Measurements from ENCODE around the gene ITFG2. TPM values are rescaled to one million over a fixed set of nuclear protein-coding genes. Genes with fewer than 3 reads are reported as not detected.

ITFG2 gene
- total RNA-seq, 1 experiment from 2014 or later: 9.5 TPM

GRCh38 chr12:2832550-2833127 is 20.2 kb downstream of the ITFG2 start:
- DNase-seq (ENCODE audit: low spot score): no peak

GRCh38 chr12:2833327-2833726 is 20.9 kb downstream of the ITFG2 start:
- no peak for DNase-seq (ENCODE audit: low spot score)

GRCh38 chr12:2833810-2834209 is 21.3 kb downstream of the ITFG2 start:
- DNase-seq (ENCODE audit: low spot score): no peak

GRCh38 chr12:2834581-2835491 is 22.4 kb downstream of the ITFG2 start, which contains the start of gene NRIP2:
Gene NRIP2, minus strand, starts transcription at chr12:2835035. Its CDS starts 52 bp downstream, at chr12:2834983.
- DNase-seq (ENCODE audit: low spot score): no peak

- DNase-seq (ENCODE audit: low spot score): no peak
Measured at GRCh38 chr12:2835691-2836403, 23.4 kb downstream of the ITFG2 start.

- DNase-seq (ENCODE audit: low spot score): no peak
Measured at GRCh38 chr12:2836574-2836973, 24.1 kb downstream of the ITFG2 start.

GRCh38 chr12:2841056-2841650 is 28.7 kb downstream of the ITFG2 start:
- no peak for DNase-seq (ENCODE audit: low spot score)

GRCh38 chr12:2842948-2843347 is 30.5 kb downstream of the ITFG2 start:
- no peak for DNase-seq (ENCODE audit: low spot score)

GRCh38 chr12:2844786-2845185 is 32.3 kb downstream of the ITFG2 start:
- DNase-seq (ENCODE audit: low spot score): peak; percentile 45

GRCh38 chr12:2845280-2845679 is 32.8 kb downstream of the ITFG2 start:
- peak; percentile 84 for DNase-seq (ENCODE audit: low spot score)

- no peak for DNase-seq (ENCODE audit: low spot score)
Measured at GRCh38 chr12:2851931-2852330, 39.5 kb downstream of the ITFG2 start.

GRCh38 chr12:2853626-2854025 is 41.2 kb downstream of the ITFG2 start:
- peak; percentile 70 for DNase-seq (ENCODE audit: low spot score)

- DNase-seq (ENCODE audit: low spot score): no peak
Measured at GRCh38 chr12:2854669-2855453, 42.4 kb downstream of the ITFG2 start.

GRCh38 chr12:2855546-2855945 is 43.1 kb downstream of the ITFG2 start:
- no peak for DNase-seq (ENCODE audit: low spot score)

- no peak for DNase-seq (ENCODE audit: low spot score)
Measured at GRCh38 chr12:2856051-2856450, 43.6 kb downstream of the ITFG2 start.

GRCh38 chr12:2857021-2857431 is 44.6 kb downstream of the ITFG2 start, which contains the start of gene TEX52:
Gene TEX52, minus strand, starts transcription at chr12:2857039. Its CDS starts 13 bp downstream, at chr12:2857026.
- DNase-seq (ENCODE audit: low spot score): no peak

- DNase-seq (ENCODE audit: low spot score): no peak
Measured at GRCh38 chr12:2857576-2857975, 45.1 kb downstream of the ITFG2 start.

- no peak for DNase-seq (ENCODE audit: low spot score)
Measured at GRCh38 chr12:2858334-2858733, 45.9 kb downstream of the ITFG2 start.

GRCh38 chr12:2858944-2859421 is 46.5 kb downstream of the ITFG2 start:
- DNase-seq (ENCODE audit: low spot score): no peak

GRCh38 chr12:2860170-2860569 is 47.7 kb downstream of the ITFG2 start:
- no peak for DNase-seq (ENCODE audit: low spot score)

- no peak for DNase-seq (ENCODE audit: low spot score)
Measured at GRCh38 chr12:2862876-2863275, 50.4 kb downstream of the ITFG2 start.

Measured in H4 (cell line).